ENCODE data around the gene FILIP1L. TPM values are rescaled to one million over a fixed set of nuclear protein-coding genes. Genes with fewer than 3 reads are reported as not detected.

FILIP1L gene
- polyA plus RNA-seq, 1 donor (not counting 4 experiments of a cell fraction or from before 2014, with no cell fraction given) = 14.7 TPM

GRCh38 chr3:100150473-100150872 is 36.2 kb upstream of the FILIP1L start:
- Histone ChIP-seq H3K27ac (ENCODE audit: control insufficient read depth, insufficient read depth, low read length) (no peak overlapping the region), H2AFZ (ENCODE audit: control insufficient read depth, low read length) (no peak overlapping the region), H3K9ac (ENCODE audit: control insufficient read depth, extremely low read depth, insufficient read depth, low read length) (no peak overlapping the region), H3K27me3 (ENCODE audit: control insufficient read depth, extremely low read depth, insufficient read depth, low read length) (no peaks in the 10 kb centered on the region), H3K4me1 (ENCODE audit: control insufficient read depth, extremely low read depth, insufficient read depth, low read length) (no peaks in the 10 kb centered on the region), H3K4me2 (ENCODE audit: control insufficient read depth, extremely low read depth, insufficient read depth, low read depth, low read length) (no peak overlapping the region), H3K4me3 (ENCODE audit: control insufficient read depth in 2 of 3, extremely low read depth in 1 of 3, insufficient read depth in 2 of 3, low read depth in 1 of 3, low read length in 3 of 3) (no peak overlapping the region), H3K79me2 (ENCODE audit: control insufficient read depth, insufficient read depth, low read length) (no peaks in the 10 kb centered on the region), H3K9me3 (ENCODE audit: control insufficient read depth, low read depth, low read length) (no peaks in the 10 kb centered on the region), H3K9me1 (ENCODE audit: control insufficient read depth, extremely low read depth, insufficient read depth, low read length) (no peaks in the 10 kb centered on the region), H4K20me1 (ENCODE audit: control insufficient read depth, extremely low read depth, insufficient read depth, low read length) (no peaks in the 10 kb centered on the region), H3K36me3 (ENCODE audit: control insufficient read depth in 2 of 2, extremely low read depth in 1 of 2, insufficient read depth in 2 of 2, low read length in 2 of 2) (peaks cover 0 to 3% of the 10 kb centered on the region in 2 experiments)
- no peak for FAIRE-seq
- DNase-seq (ENCODE audit: low read depth, low spot score) = no peak
- dilution Hi-C loops (cut with MboI; ENCODE audit: extremely low pct_ligation_motif_present, low sequenced_read_pairs) = no loop called here
- TF ChIP-seq EZH2 (IDR thresholded peaks at IDR 0.05; ENCODE audit: low read length) = no peak
- no peak for TF ChIP-seq CTCF (optimal IDR thresholded peaks at IDR 0.05 in 1 of 3, IDR thresholded peaks at IDR 0.05 in 1 of 3, conservative IDR thresholded peaks at IDR 0.05 in 1 of 3; ENCODE audit: extremely low read depth in 1 of 3, insufficient read depth in 2 of 3, low read length in 3 of 3)

DNA sequence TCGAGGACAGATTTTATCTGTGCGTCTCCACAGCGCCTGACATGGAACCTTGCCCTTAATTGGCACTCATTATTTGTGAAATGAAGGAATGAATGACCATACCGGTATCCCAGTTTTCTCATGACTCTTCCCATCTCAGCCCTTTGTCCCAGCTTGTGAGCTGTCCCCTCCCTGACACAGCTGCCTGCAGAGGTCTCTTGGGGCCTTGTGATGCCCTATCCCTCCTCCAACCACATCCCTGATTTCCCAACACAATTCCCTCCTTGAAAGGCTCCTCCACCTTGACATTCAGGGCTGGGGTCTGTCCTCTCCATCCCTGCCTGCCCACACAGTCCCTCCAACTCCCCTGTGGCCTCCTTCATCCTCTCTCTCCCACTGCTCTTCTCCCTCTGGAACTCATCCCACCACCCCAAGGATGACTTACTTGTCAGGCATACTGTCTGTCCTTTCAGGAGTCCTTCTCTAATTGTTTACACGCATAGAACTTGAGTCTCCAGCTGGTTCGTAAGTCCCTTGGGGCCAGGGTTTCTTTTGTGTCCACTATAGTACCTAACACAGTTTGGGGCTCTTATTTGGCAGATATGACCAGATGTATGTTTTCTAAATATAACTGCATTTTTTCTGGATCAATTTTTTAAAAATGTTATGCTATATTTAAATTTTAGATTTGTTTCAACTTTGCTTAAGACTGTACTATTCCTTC is 35.6 kb upstream of the FILIP1L start:
- no peaks in the 10 kb centered on the region for H3K27me3 ChIP-seq (ENCODE audit: control insufficient read depth, extremely low read depth, insufficient read depth, low read length)
- H2AFZ ChIP-seq (ENCODE audit: control insufficient read depth, low read length) = no peak overlapping the region
- DNase-seq (ENCODE audit: low read depth, low spot score) (no peak), FAIRE-seq (no peak)
- H3K27ac ChIP-seq (ENCODE audit: control insufficient read depth, insufficient read depth, low read length) = no peak overlapping the region
- no peaks in the 10 kb centered on the region for H3K9me1 ChIP-seq (ENCODE audit: control insufficient read depth, extremely low read depth, insufficient read depth, low read length)
- no peaks in the 10 kb centered on the region for H3K79me2 ChIP-seq (ENCODE audit: control insufficient read depth, insufficient read depth, low read length)
- no peak overlapping the region for H3K9ac ChIP-seq (ENCODE audit: control insufficient read depth, extremely low read depth, insufficient read depth, low read length)
- TF ChIP-seq CTCF (optimal IDR thresholded peaks at IDR 0.05 in 1 of 3, IDR thresholded peaks at IDR 0.05 in 1 of 3, conservative IDR thresholded peaks at IDR 0.05 in 1 of 3; ENCODE audit: extremely low read depth in 1 of 3, insufficient read depth in 2 of 3, low read length in 3 of 3) (no peak), EZH2 (IDR thresholded peaks at IDR 0.05; ENCODE audit: low read length) (no peak)
- H3K4me1 ChIP-seq (ENCODE audit: control insufficient read depth, extremely low read depth, insufficient read depth, low read length) = no peaks in the 10 kb centered on the region
- no peak overlapping the region for H3K4me3 ChIP-seq (ENCODE audit: control insufficient read depth in 2 of 3, extremely low read depth in 1 of 3, insufficient read depth in 2 of 3, low read depth in 1 of 3, low read length in 3 of 3)
- H3K9me3 ChIP-seq (ENCODE audit: control insufficient read depth, low read depth, low read length) = no peaks in the 10 kb centered on the region
- dilution Hi-C loops (cut with MboI; ENCODE audit: extremely low pct_ligation_motif_present, low sequenced_read_pairs) = no loop called here
- no peak overlapping the region for H3K4me2 ChIP-seq (ENCODE audit: control insufficient read depth, extremely low read depth, insufficient read depth, low read depth, low read length)
- no peaks in the 10 kb centered on the region for H4K20me1 ChIP-seq (ENCODE audit: control insufficient read depth, extremely low read depth, insufficient read depth, low read length)
- peaks cover 0 to 3% of the 10 kb centered on the region in 2 experiments for H3K36me3 ChIP-seq (ENCODE audit: control insufficient read depth in 2 of 2, extremely low read depth in 1 of 2, insufficient read depth in 2 of 2, low read length in 2 of 2)

Measured in keratinocyte (primary cell).